Subcutaneous abdominal adipose tissue (tissue), 5 donors: ENCODE measurements around the gene THSD8.
A peak's percentile ranks its signal among the peaks of the same experiment; 100 is the strongest.

Experiments
- H3K27ac ChIP-seq: one replicate; pipeline ENCODE4 v1.7.0; 2013; ENCODE audit warnings: low read depth, mild to moderate bottlenecking, inconsistent platforms, low read length, moderate library complexity
- H3K27me3 ChIP-seq, 5 donors: one replicate each; pipeline ENCODE4 v1.7.0; 2013; ENCODE audit warnings: low read length in 5 of 5, inconsistent platforms in 1 of 5; ENCODE audit not compliant: control insufficient read depth in 5 of 5, insufficient read depth in 4 of 5
- H3K36me3 ChIP-seq, 5 donors: one replicate each; pipeline ENCODE4 v1.7.0; 2013; ENCODE audit warnings: low read length in 5 of 5; ENCODE audit not compliant: control insufficient read depth in 5 of 5, insufficient read depth in 5 of 5
- H3K4me1 ChIP-seq, 5 donors: one replicate each; pipeline ENCODE4 v1.7.0; 2013; ENCODE audit warnings: low read length in 5 of 5, mild to moderate bottlenecking in 3 of 5, moderate library complexity in 1 of 5; ENCODE audit not compliant: control insufficient read depth in 5 of 5, insufficient read depth in 5 of 5
- H3K4me3 ChIP-seq, 5 donors: one replicate each; pipeline ENCODE4 v1.7.0; 2013; ENCODE audit warnings: low read length in 5 of 5, low read depth in 1 of 5
- H3K9ac ChIP-seq, 5 donors: one replicate each; pipeline ENCODE4 v1.7.0; 2013; ENCODE audit warnings: low read length in 5 of 5, mild to moderate bottlenecking in 4 of 5, moderate library complexity in 3 of 5
- H3K9me3 ChIP-seq, 5 donors: one replicate each; pipeline ENCODE4 v1.7.0; 2013; ENCODE audit warnings: low read length in 5 of 5; ENCODE audit not compliant: control insufficient read depth in 5 of 5
- donor health status: healthy.
- donor health status: healthy.
- donor health status: healthy.
- donor health status: healthy.
- donor health status: healthy.

THSD8 gene

DNA sequence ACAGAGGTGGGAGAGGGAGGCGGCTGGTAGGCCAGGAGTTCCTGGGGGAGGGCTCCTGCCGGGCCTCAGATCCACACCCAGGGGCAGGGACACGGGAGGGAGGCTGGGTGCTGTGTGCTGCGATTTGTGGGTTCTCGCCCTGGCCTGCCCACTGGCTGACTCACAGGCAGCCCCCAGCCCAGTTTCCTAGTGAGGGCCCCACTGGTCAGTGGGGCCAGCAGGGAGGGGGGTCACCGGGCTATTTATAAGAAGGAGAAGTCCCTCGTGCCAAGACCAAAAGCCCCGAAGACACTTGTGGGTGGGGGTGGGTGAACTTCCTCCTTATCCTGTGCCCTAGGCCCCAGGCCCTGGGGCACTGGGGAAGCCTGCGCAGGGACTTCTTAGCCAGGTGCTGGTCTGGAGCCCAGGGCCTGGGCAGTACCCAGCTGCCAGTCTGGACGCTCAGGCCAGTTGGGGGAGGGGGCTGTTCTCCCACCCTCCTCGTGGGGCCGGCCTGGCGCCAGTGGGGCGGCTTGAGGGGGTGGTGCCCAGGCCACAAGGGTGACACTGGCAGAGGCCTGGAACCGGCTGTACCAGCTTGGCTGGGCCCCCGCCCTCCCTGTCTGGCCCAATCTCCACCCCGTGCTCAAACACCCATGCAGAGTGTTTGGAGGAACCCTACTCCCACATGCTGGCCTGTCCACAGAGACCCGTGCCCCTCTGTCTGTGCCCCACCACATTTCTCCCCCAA, 15.6 kb upstream of the THSD8 start:
- Histone ChIP-seq H3K27ac (peak overlapping the region; percentile 100), H3K4me3 (peak overlapping the region in 1 of 5 donors; percentile 54), H3K9ac (peak overlapping the region; percentile 0 to 75 (median 66)), H3K9me3 (no peaks in the 10 kb centered on the region), H3K4me1 (peaks cover 29 to 93% (median 69%) of the 10 kb centered on the region in 5 donors), H3K27me3 (no peaks in the 10 kb centered on the region), H3K36me3 (no peaks in the 10 kb centered on the region)

GRCh38 chr19:12786952-12787351, 14.9 kb upstream of the THSD8 start:
- Histone ChIP-seq H3K27ac (peak overlapping the region; percentile 100), H3K9me3 (no peaks in the 10 kb centered on the region), H3K4me3 (peak overlapping the region in 1 of 5 donors; percentile 8), H3K4me1 (peaks cover 29 to 88% (median 65%) of the 10 kb centered on the region in 5 donors), H3K27me3 (no peaks in the 10 kb centered on the region), H3K36me3 (no peaks in the 10 kb centered on the region), H3K9ac (peak overlapping the region in 3 of 5 donors; percentile 56 to 75 (median 73))

GRCh38 chr19:12787458-12787857, 14.4 kb upstream of the THSD8 start:
- Histone ChIP-seq H3K9ac (no peak overlapping the region), H3K27ac (peak overlapping the region; percentile 100), H3K4me3 (no peak overlapping the region), H3K36me3 (no peaks in the 10 kb centered on the region), H3K9me3 (no peaks in the 10 kb centered on the region), H3K4me1 (peaks cover 27 to 83% (median 62%) of the 10 kb centered on the region in 5 donors), H3K27me3 (no peaks in the 10 kb centered on the region)

GRCh38 chr19:12788042-12788681, 13.7 kb upstream of the THSD8 start:
- Histone ChIP-seq H3K36me3 (no peaks in the 10 kb centered on the region), H3K27me3 (no peaks in the 10 kb centered on the region), H3K27ac (peak overlapping the region; percentile 100), H3K9me3 (no peaks in the 10 kb centered on the region), H3K4me1 (peaks cover 27 to 76% (median 62%) of the 10 kb centered on the region in 5 donors), H3K4me3 (peak overlapping the region in 4 of 5 donors; percentile 19 to 100 (median 62)), H3K9ac (peak overlapping the region; percentile 4 to 100 (median 92))

- peaks cover 24 to 71% (median 57%) of the 10 kb centered on the region in 5 donors for H3K4me1 ChIP-seq
- peak overlapping the region; percentile 62 to 100 (median 70) for H3K4me3 ChIP-seq
These were observed 13.2 kb upstream of the THSD8 start for GRCh38 chr19:12788682-12789097.

DNA sequence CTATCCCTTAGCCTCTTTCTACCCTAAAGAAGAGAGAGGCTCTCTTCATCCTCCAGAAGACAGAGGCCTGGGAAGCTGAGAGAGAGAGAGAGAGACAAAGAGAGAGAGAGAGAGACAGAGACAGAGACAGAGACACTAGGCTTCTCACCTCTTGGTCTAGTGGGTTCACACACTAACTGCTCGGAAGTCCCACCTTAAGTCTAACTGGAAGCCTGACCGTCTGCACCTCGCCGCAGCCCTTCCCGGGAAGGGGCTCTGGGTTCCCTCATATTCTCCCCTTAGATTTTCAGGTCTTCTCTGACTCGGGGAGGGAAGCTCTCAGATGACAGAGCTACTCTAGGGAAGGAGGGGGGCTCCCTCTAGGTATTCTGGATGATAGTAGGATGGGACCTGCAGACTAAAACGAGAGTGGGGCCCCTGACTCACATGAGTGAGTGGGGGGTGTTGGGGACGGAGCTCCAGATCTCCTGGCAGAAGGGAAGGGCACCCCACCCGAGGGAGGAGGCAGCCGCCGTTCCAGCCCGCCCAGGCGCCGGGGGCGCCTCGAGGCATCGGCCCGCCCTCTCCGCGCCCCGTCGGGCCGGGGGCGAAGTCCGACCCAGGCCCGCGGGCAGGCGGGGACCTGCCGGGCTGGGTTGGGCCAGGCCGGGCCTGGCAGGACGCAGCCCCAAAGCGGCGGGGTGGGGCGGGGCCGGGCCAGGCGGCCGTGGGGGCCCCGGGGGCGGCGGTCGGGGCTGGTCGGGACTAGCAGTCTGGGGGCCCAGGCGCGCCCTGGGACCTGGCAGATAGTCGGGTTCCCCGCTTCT, 12.6 kb upstream of the THSD8 start:
- Histone ChIP-seq H3K27ac (peak overlapping the region; percentile 100), H3K9ac (peak overlapping the region; percentile 82 to 100 (median 100)), H3K36me3 (no peaks in the 10 kb centered on the region), H3K9me3 (no peaks in the 10 kb centered on the region), H3K27me3 (no peaks in the 10 kb centered on the region), H3K4me1 (peaks cover 22 to 71% (median 57%) of the 10 kb centered on the region in 5 donors), H3K4me3 (peak overlapping the region; percentile 62 to 100 (median 71))

More at GRCh38 chr19:12788682-12789097, 13.2 kb upstream of the THSD8 start:
- Histone ChIP-seq H3K9me3 (no peaks in the 10 kb centered on the region), H3K27ac (peak overlapping the region; percentile 100), H3K9ac (peak overlapping the region; percentile 82 to 100 (median 92)), H3K36me3 (no peaks in the 10 kb centered on the region), H3K27me3 (no peaks in the 10 kb centered on the region)

DNA sequence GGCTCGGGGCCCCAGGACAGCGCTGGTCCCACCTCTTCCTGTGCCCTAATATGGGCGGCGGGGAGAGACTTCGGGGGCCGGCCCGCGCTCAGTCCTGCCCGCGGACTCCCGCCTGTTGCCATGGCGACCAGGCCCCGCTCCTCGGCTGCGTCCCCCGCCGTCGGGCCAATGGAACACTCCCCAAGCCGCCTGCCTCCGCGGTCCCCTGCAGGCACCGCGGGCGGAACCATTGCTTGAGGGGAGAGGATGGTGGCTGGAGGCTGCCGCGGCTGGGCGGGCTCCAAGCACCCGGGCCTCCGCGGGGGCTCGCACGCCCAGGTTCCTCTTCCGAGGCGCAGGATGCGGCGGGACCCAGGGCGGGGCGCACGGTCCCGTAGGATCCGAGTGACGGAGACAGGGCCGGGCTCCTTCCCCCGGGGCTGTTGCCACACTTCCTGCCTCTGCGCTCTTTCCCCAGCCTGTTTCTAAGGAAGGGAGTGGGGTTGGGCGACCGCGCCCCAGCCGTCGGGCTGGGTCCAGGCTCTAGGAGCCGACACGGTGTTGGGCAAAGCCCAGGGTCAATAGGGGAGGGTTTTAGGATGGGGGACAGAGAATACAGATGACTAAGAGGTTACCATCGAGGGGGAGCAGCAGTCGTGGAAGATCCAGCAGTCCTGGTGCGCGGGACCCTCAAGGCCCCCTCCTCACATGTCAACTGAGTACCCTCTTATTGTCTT, 11.8 kb upstream of the THSD8 start:
- peaks cover 17 to 63% (median 52%) of the 10 kb centered on the region in 5 donors for H3K4me1 ChIP-seq
- peak overlapping the region; percentile 100 for H3K27ac ChIP-seq
- H3K4me3 ChIP-seq = peak overlapping the region; percentile 78 to 100 (median 95)
- H3K36me3 ChIP-seq = no peaks in the 10 kb centered on the region
- H3K9ac ChIP-seq = peak overlapping the region; percentile 85 to 100 (median 90)
- H3K27me3 ChIP-seq = no peaks in the 10 kb centered on the region
- H3K9me3 ChIP-seq = no peaks in the 10 kb centered on the region

DNA sequence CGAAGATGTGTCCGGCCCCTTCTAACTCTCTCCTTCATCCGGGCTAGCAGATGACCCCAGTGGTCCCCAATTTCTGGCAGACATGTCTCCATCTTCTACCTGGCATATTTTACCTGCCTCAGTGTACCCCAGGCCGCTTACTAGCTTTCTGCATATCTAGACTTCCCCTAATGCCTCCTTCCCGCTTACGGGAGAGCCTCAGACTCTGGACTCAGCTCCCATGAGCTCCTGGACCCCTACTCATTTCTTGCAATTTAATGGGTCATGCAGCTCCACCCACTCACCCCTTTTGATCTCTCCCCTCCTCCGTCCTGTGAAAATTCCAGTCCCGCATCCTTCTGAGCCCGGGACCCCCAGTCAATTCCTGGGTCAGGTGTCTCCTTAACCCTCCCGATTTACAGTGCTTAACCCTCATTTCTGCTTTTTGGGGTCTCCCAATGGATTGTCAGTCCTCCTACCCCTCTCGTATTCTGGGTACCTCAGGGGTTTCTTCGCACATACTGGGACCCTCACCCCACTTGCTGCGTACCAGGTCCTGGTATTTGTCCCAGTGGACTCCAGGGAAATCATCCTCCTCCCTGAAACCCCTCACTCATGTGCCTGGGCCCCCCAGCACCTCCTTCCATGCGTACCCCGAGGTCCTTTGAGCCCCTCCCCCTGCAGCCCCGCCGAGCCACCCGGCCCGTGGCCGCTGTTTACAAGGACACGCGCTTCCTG, 11.1 kb upstream of the THSD8 start:
- Histone ChIP-seq H3K4me1 (peaks cover 16 to 58% (median 46%) of the 10 kb centered on the region in 5 donors), H3K36me3 (no peaks in the 10 kb centered on the region), H3K4me3 (peak overlapping the region; percentile 78 to 100 (median 95)), H3K9me3 (no peaks in the 10 kb centered on the region), H3K27ac (peak overlapping the region; percentile 100), H3K9ac (peak overlapping the region; percentile 85 to 100 (median 90)), H3K27me3 (no peaks in the 10 kb centered on the region)
